Testis (tissue), 3 donors: ENCODE data around the gene EFCAB12. TPM values are rescaled to one million over a fixed set of nuclear protein-coding genes. Genes with fewer than 3 reads are reported as not detected.

Experiments used
- DNase-seq: peaks from one replicate; pipeline ENCODE4 v3.0.0-alpha.2; 2019
- H3K27ac ChIP-seq, 2 donors: fragments of 200-600 bp; sonication (generic); one replicate each; pipeline ENCODE4 v1.5.1; 2019
- H3K27me3 ChIP-seq: fragments of 200-600 bp; sonication (generic); one replicate; pipeline ENCODE4 v1.5.1; 2019
- H3K36me3 ChIP-seq: fragments of 200-600 bp; sonication (generic); one replicate; pipeline ENCODE4 v1.5.1; 2017; ENCODE audit warnings: low read depth; ENCODE audit errors: missing control alignments
- H3K4me1 ChIP-seq: fragments of 200-600 bp; sonication (generic); one replicate; pipeline ENCODE4 v1.5.1; 2019
- H3K4me3 ChIP-seq, 2 donors: fragments of 200-600 bp; sonication (generic); one replicate each; pipeline ENCODE4 v1.5.1; 2017 to 2019
- H3K9me3 ChIP-seq: fragments of 200-600 bp; sonication (generic); one replicate; pipeline ENCODE4 v1.5.1; 2017
- POLR2A ChIP-seq: fragments of 450-650 bp; IDR thresholded peaks from one replicate; pipeline ENCODE4 v1.6.1; 2017; ENCODE audit warnings: antibody characterized with exemption, mild to moderate bottlenecking, moderate library complexity
- WGBS, 2 donors: methylation state at CpG; one replicate each; pipeline ENCODE4 v1.1.5; 2018; 5-methylcytosine and 5-hydroxymethylcytosine counted together
- intact Hi-C: fragments of 100-400 bp; cut with DNase I; formaldehyde crosslinking; loops from one replicate; pipeline ENCODE4 v1.15.1; 2023; ENCODE audit warnings: low total_unique reads
- polyA plus RNA-seq: library from polyadenylated mRNA; stranded (reverse); fragments of 350-450 nt; fragmentation: Illumina TruSeq; extraction: RNeasy Lipid Tissue Mini Kit (QIAGEN cat#74804); gene quantifications from one replicate; pipeline ENCODE4 v1.2.3, GENCODE V29; 2014; ENCODE audit warnings: low read depth, low replicate concordance; ENCODE audit not compliant: insufficient read depth
- total RNA-seq, 2 donors: library from RNA; depleted of rRNA; stranded (reverse); fragments of >200 nt; gene quantifications; one replicate each; pipeline ENCODE4 v1.2.3, GENCODE V29; 2016
- TF ChIP-seq, protein P1 (sequence below), 3 experiments: fragments of 450-650 bp in 2 of 3; fragments of 200-600 bp in 1 of 3; sonication (generic) in 1 of 3; IDR thresholded peaks; one replicate each; pipeline ENCODE4 v1.5.1; 2016 to 2019; ENCODE audit warnings: antibody characterized with exemption in 3 of 3, mild to moderate bottlenecking in 2 of 3, moderate library complexity in 1 of 3

Gene EFCAB12
- total and polyA plus RNA-seq, 3 donors from 2014 or later, result 7.3 to 16.0 (median 13.7) TPM

GRCh38 chr3:129421236-129421883, 7.1 kb downstream of the EFCAB12 start:
- H3K4me1 ChIP-seq, result no peaks in the 10 kb centered on the region
- H3K36me3 ChIP-seq, result no peaks in the 10 kb centered on the region
- TF ChIP-seq POLR2A, result no peak
- 93 to 95% methylated on average over 11 to 12 of the region's 12 CpGs for whole genome bisulfite sequencing, 2 donors
- no peak overlapping the region for H3K4me3 ChIP-seq
- no peak overlapping the region for H3K27ac ChIP-seq
- intact Hi-C loops, result no loop called here
- no peak for DNase-seq
- no peaks in the 10 kb centered on the region for H3K27me3 ChIP-seq
- H3K9me3 ChIP-seq, result no peaks in the 10 kb centered on the region

DNA sequence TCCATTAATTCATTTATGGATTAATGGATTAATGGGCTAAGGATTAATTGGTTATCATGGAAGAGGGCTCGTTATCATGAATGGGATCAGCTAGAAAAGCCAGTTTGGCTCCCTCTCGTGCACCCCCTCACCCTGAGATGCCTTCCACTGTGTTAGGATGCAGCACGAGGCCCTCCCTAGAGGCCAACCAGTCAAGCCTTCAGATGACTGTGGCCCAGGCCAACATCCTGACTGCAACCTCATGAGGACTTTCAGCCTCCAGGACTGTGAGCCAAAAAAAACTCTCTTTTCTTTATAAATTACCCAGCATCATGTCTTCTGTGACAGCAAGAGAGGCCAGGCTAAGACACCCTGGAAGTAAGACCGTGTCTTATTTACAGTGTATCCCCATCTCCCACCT, 9.0 kb downstream of the EFCAB12 start:
- no peak overlapping the region for H3K27ac ChIP-seq
- H3K36me3 ChIP-seq, result no peaks in the 10 kb centered on the region
- no peak overlapping the region for H3K4me3 ChIP-seq
- TF ChIP-seq, protein P1, sequence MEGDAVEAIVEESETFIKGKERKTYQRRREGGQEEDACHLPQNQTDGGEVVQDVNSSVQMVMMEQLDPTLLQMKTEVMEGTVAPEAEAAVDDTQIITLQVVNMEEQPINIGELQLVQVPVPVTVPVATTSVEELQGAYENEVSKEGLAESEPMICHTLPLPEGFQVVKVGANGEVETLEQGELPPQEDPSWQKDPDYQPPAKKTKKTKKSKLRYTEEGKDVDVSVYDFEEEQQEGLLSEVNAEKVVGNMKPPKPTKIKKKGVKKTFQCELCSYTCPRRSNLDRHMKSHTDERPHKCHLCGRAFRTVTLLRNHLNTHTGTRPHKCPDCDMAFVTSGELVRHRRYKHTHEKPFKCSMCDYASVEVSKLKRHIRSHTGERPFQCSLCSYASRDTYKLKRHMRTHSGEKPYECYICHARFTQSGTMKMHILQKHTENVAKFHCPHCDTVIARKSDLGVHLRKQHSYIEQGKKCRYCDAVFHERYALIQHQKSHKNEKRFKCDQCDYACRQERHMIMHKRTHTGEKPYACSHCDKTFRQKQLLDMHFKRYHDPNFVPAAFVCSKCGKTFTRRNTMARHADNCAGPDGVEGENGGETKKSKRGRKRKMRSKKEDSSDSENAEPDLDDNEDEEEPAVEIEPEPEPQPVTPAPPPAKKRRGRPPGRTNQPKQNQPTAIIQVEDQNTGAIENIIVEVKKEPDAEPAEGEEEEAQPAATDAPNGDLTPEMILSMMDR (IDR thresholded peaks at IDR 0.05), result no peak
- intact Hi-C loops, result no loop called here
- no peaks in the 10 kb centered on the region for H3K27me3 ChIP-seq
- H3K4me1 ChIP-seq, result no peaks in the 10 kb centered on the region
- DNase-seq, result no peak
- 78 to 96% methylated on average over 4 of the region's 4 CpGs for WGBS, 2 donors
- no peaks in the 10 kb centered on the region for H3K9me3 ChIP-seq

DNA sequence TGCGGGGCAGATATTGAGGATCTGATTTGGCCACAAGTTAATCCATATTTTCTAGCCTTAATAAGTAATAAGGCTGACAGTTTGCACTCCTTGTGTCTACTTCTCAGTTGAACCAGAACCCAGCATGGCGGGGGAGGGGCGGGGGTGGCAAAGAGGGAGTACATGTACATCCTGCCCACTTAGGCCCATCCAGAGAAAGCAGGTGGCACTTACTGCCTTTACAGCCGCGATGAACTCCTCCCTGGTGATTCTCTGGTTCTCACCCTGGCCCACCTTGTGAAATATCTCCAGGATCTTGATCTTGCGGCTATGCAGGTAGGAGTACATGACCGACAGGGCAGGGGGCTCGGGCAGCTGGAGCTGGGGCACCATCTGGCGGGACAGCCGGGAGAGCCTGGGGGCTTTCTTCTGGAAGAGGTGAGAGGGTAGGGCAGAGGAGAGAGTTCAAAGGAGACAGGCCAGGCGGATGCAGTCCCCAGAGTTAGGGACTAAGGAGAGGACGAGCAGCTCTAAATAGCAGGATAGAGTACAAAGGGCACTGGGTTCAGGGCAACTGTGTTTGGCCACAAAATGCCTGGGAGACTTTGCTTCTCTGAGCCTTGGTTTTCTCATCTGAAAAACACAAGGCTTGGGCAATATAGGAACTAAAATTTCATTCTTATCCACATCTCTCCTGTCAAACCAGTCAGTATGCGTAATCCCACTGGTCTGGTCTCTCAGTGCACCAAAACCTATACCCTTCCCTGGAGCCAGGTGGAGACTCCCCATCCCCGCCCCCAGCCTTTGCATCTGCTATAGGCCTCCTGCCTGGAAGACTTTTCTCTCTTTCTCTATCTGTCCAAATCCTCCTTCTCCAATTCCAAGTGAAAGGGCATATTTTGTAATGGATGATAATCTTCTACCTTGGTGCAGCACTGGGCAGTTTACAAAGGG, 10.1 kb downstream of the EFCAB12 start:
- no peaks in the 10 kb centered on the region for H3K9me3 ChIP-seq
- no peak overlapping the region for H3K27ac ChIP-seq
- H3K4me1 ChIP-seq, result no peaks in the 10 kb centered on the region
- WGBS, 2 donors, result 88 to 91% methylated on average over 14 of the region's 14 CpGs
- no peaks in the 10 kb centered on the region for H3K36me3 ChIP-seq
- no peak for DNase-seq
- no peaks in the 10 kb centered on the region for H3K27me3 ChIP-seq
- no peak overlapping the region for H3K4me3 ChIP-seq
- TF ChIP-seq, protein P1 (IDR thresholded peaks at IDR 0.05), result no peak
- TF ChIP-seq POLR2A, result no peak
- intact Hi-C loops, result no loop called here

GRCh38 chr3:129417326-129417725, 11.1 kb downstream of the EFCAB12 start:
- Histone ChIP-seq H3K9me3 (no peaks in the 10 kb centered on the region), H3K36me3 (no peaks in the 10 kb centered on the region), H3K4me1 (no peaks in the 10 kb centered on the region), H3K27ac (no peak overlapping the region), H3K4me3 (no peak overlapping the region), H3K27me3 (no peaks in the 10 kb centered on the region)
- DNase-seq, result no peak
- TF ChIP-seq, protein P1 (IDR thresholded peaks at IDR 0.05), result no peak
- no peak for TF ChIP-seq POLR2A
- intact Hi-C loops, result no loop called here
- 36 to 38% methylated on average over 1 of the region's 1 CpG for WGBS, 2 donors

DNA sequence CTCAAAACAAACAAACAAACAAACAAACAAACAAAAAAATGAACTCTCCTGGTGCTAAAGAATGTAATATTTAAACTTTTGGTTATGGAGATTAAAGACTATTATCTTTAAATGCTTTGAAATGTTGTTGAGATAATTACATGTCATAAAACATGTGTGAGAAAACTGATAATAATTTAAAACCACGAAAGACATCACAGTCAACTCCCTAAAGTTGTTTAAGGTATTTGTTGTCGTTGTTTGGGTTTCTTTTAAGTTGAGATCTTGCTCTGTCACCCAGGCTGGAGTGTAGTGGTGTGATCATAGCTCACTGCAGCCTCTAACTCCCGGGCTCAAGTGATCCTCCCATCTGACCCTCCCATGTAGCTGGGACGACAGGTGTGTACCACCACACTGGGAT, 12.0 kb downstream of the EFCAB12 start:
- TF ChIP-seq, protein P1 (IDR thresholded peaks at IDR 0.05), result no peak
- TF ChIP-seq POLR2A, result no peak
- no peak overlapping the region for H3K4me3 ChIP-seq
- DNase-seq, result no peak
- WGBS, 2 donors, result 84 to 91% methylated on average over 4 of the region's 4 CpGs
- intact Hi-C loops, result no loop called here
- no peak overlapping the region for H3K27ac ChIP-seq
- no peaks in the 10 kb centered on the region for H3K36me3 ChIP-seq
- no peaks in the 10 kb centered on the region for H3K27me3 ChIP-seq
- no peaks in the 10 kb centered on the region for H3K9me3 ChIP-seq
- no peaks in the 10 kb centered on the region for H3K4me1 ChIP-seq
